ENCODE measurements around the gene CLK4.

The CLK4 gene

GRCh38 chr5:178662541-178662860 lies 35.7 kb upstream of the CLK4 start:
- Histone ChIP-seq H3K27ac (ENCODE audit: low read depth, low read length) (no peak overlapping the region), H3K9ac (ENCODE audit: low read depth, low read length) (no peak overlapping the region), H3K27me3 (ENCODE audit: control insufficient read depth, insufficient read depth, low read length) (no peaks in the 10 kb centered on the region), H3K9me3 (ENCODE audit: control insufficient read depth, insufficient read depth, low read length) (peaks cover 46% of the 10 kb centered on the region), H3K4me1 (ENCODE audit: control insufficient read depth, insufficient read depth, low read length) (no peaks in the 10 kb centered on the region), H3K4me3 (ENCODE audit: low read depth, low read length) (no peak overlapping the region), H3K36me3 (ENCODE audit: control insufficient read depth, insufficient read depth, low read length) (no peaks in the 10 kb centered on the region)

GRCh38 chr5:178661836-178662540 lies 35.1 kb upstream of the CLK4 start:
- no peaks in the 10 kb centered on the region for H3K27me3 ChIP-seq (ENCODE audit: control insufficient read depth, insufficient read depth, low read length)
- H3K4me3 ChIP-seq (ENCODE audit: low read depth, low read length), result no peak overlapping the region

GRCh38 chr5:178651046-178651810 lies 24.4 kb upstream of the CLK4 start:
- Histone ChIP-seq H3K9ac (ENCODE audit: low read depth, low read length) (no peak overlapping the region), H3K9me3 (ENCODE audit: control insufficient read depth, insufficient read depth, low read length) (peaks cover 55% of the 10 kb centered on the region), H3K36me3 (ENCODE audit: control insufficient read depth, insufficient read depth, low read length) (no peaks in the 10 kb centered on the region), H3K4me1 (ENCODE audit: control insufficient read depth, insufficient read depth, low read length) (no peaks in the 10 kb centered on the region), H3K27me3 (ENCODE audit: control insufficient read depth, insufficient read depth, low read length) (no peaks in the 10 kb centered on the region), H3K4me3 (ENCODE audit: low read depth, low read length) (no peak overlapping the region), H3K27ac (ENCODE audit: low read depth, low read length) (no peak overlapping the region)

More at GRCh38 chr5:178661836-178662540, 35.1 kb upstream of the CLK4 start:
- Histone ChIP-seq H3K27ac (ENCODE audit: low read depth, low read length) (no peak overlapping the region), H3K9me3 (ENCODE audit: control insufficient read depth, insufficient read depth, low read length) (peaks cover 46% of the 10 kb centered on the region), H3K4me1 (ENCODE audit: control insufficient read depth, insufficient read depth, low read length) (no peaks in the 10 kb centered on the region), H3K36me3 (ENCODE audit: control insufficient read depth, insufficient read depth, low read length) (no peaks in the 10 kb centered on the region), H3K9ac (ENCODE audit: low read depth, low read length) (no peak overlapping the region)

GRCh38 chr5:178650214-178650613 lies 23.4 kb upstream of the CLK4 start:
- Histone ChIP-seq H3K4me3 (ENCODE audit: low read depth, low read length) (no peak overlapping the region), H3K36me3 (ENCODE audit: control insufficient read depth, insufficient read depth, low read length) (no peaks in the 10 kb centered on the region), H3K9ac (ENCODE audit: low read depth, low read length) (no peak overlapping the region), H3K9me3 (ENCODE audit: control insufficient read depth, insufficient read depth, low read length) (peaks cover 49% of the 10 kb centered on the region), H3K4me1 (ENCODE audit: control insufficient read depth, insufficient read depth, low read length) (no peaks in the 10 kb centered on the region), H3K27me3 (ENCODE audit: control insufficient read depth, insufficient read depth, low read length) (no peaks in the 10 kb centered on the region), H3K27ac (ENCODE audit: low read depth, low read length) (no peak overlapping the region)

GRCh38 chr5:178649580-178649979 lies 22.7 kb upstream of the CLK4 start:
- H3K36me3 ChIP-seq (ENCODE audit: control insufficient read depth, insufficient read depth, low read length), result no peaks in the 10 kb centered on the region
- no peak overlapping the region for H3K4me3 ChIP-seq (ENCODE audit: low read depth, low read length)
- no peaks in the 10 kb centered on the region for H3K27me3 ChIP-seq (ENCODE audit: control insufficient read depth, insufficient read depth, low read length)
- H3K9me3 ChIP-seq (ENCODE audit: control insufficient read depth, insufficient read depth, low read length), result peaks cover 43% of the 10 kb centered on the region
- no peak overlapping the region for H3K9ac ChIP-seq (ENCODE audit: low read depth, low read length)
- H3K27ac ChIP-seq (ENCODE audit: low read depth, low read length), result no peak overlapping the region
- no peaks in the 10 kb centered on the region for H3K4me1 ChIP-seq (ENCODE audit: control insufficient read depth, insufficient read depth, low read length)

- H3K4me1 ChIP-seq (ENCODE audit: control insufficient read depth, insufficient read depth, low read length), result no peaks in the 10 kb centered on the region
- no peak overlapping the region for H3K27ac ChIP-seq (ENCODE audit: low read depth, low read length)
- H3K9ac ChIP-seq (ENCODE audit: low read depth, low read length), result no peak overlapping the region
- H3K4me3 ChIP-seq (ENCODE audit: low read depth, low read length), result no peak overlapping the region
- no peaks in the 10 kb centered on the region for H3K36me3 ChIP-seq (ENCODE audit: control insufficient read depth, insufficient read depth, low read length)
- peaks cover 33% of the 10 kb centered on the region for H3K9me3 ChIP-seq (ENCODE audit: control insufficient read depth, insufficient read depth, low read length)
- H3K27me3 ChIP-seq (ENCODE audit: control insufficient read depth, insufficient read depth, low read length), result no peaks in the 10 kb centered on the region
Measured at GRCh38 chr5:178644826-178645545, 18.1 kb upstream of the CLK4 start.

GRCh38 chr5:178642351-178642909 lies 15.6 kb upstream of the CLK4 start:
- no peaks in the 10 kb centered on the region for H3K4me1 ChIP-seq (ENCODE audit: control insufficient read depth, insufficient read depth, low read length)
- no peak overlapping the region for H3K27ac ChIP-seq (ENCODE audit: low read depth, low read length)
- no peak overlapping the region for H3K9ac ChIP-seq (ENCODE audit: low read depth, low read length)
- peaks cover 23% of the 10 kb centered on the region for H3K9me3 ChIP-seq (ENCODE audit: control insufficient read depth, insufficient read depth, low read length)
- no peaks in the 10 kb centered on the region for H3K27me3 ChIP-seq (ENCODE audit: control insufficient read depth, insufficient read depth, low read length)
- H3K4me3 ChIP-seq (ENCODE audit: low read depth, low read length), result no peak overlapping the region
- H3K36me3 ChIP-seq (ENCODE audit: control insufficient read depth, insufficient read depth, low read length), result no peaks in the 10 kb centered on the region

- Histone ChIP-seq H3K9me3 (ENCODE audit: control insufficient read depth, insufficient read depth, low read length) (peaks cover 17% of the 10 kb centered on the region), H3K4me3 (ENCODE audit: low read depth, low read length) (no peak overlapping the region), H3K27ac (ENCODE audit: low read depth, low read length) (no peak overlapping the region), H3K27me3 (ENCODE audit: control insufficient read depth, insufficient read depth, low read length) (no peaks in the 10 kb centered on the region), H3K4me1 (ENCODE audit: control insufficient read depth, insufficient read depth, low read length) (no peaks in the 10 kb centered on the region), H3K9ac (ENCODE audit: low read depth, low read length) (no peak overlapping the region), H3K36me3 (ENCODE audit: control insufficient read depth, insufficient read depth, low read length) (no peaks in the 10 kb centered on the region)
Measured at GRCh38 chr5:178641711-178642110, 14.9 kb upstream of the CLK4 start.

- Histone ChIP-seq H3K27me3 (ENCODE audit: control insufficient read depth, insufficient read depth, low read length) (no peaks in the 10 kb centered on the region), H3K4me3 (ENCODE audit: low read depth, low read length) (no peak overlapping the region), H3K9ac (ENCODE audit: low read depth, low read length) (no peak overlapping the region), H3K4me1 (ENCODE audit: control insufficient read depth, insufficient read depth, low read length) (no peaks in the 10 kb centered on the region), H3K27ac (ENCODE audit: low read depth, low read length) (no peak overlapping the region), H3K9me3 (ENCODE audit: control insufficient read depth, insufficient read depth, low read length) (peaks cover 12% of the 10 kb centered on the region; the same call in 1 of the 2 replicates), H3K36me3 (ENCODE audit: control insufficient read depth, insufficient read depth, low read length) (no peaks in the 10 kb centered on the region)
Measured at GRCh38 chr5:178640331-178641045, 13.6 kb upstream of the CLK4 start.

- H3K36me3 ChIP-seq (ENCODE audit: control insufficient read depth, insufficient read depth, low read length), result no peaks in the 10 kb centered on the region
- H3K4me1 ChIP-seq (ENCODE audit: control insufficient read depth, insufficient read depth, low read length), result no peaks in the 10 kb centered on the region
- H3K9me3 ChIP-seq (ENCODE audit: control insufficient read depth, insufficient read depth, low read length), result peaks cover 6% of the 10 kb centered on the region; the same call in 1 of the 2 replicates
- no peaks in the 10 kb centered on the region for H3K27me3 ChIP-seq (ENCODE audit: control insufficient read depth, insufficient read depth, low read length)
- no peak overlapping the region for H3K27ac ChIP-seq (ENCODE audit: low read depth, low read length)
- H3K9ac ChIP-seq (ENCODE audit: low read depth, low read length), result no peak overlapping the region
- no peak overlapping the region for H3K4me3 ChIP-seq (ENCODE audit: low read depth, low read length)
Measured at GRCh38 chr5:178637356-178638074, 10.7 kb upstream of the CLK4 start.

Measured in HUES48 (cell line).